SU-DHL-6 (cell line): ENCODE data around the gene HIRIP3.

Source experiments
- H2AFZ ChIP-seq: fragments of 200-600 bp; sonication (generic); 2 replicates; pipeline ENCODE4 v1.6.1; 2014; ENCODE audit warnings: low read depth, mild to moderate bottlenecking, moderate library complexity, mixed read lengths, antibody characterized with exemption, low read length; ENCODE audit not compliant: severe bottlenecking
- H3F3A ChIP-seq: fragments of 200-600 bp; shearing (Covaris generic); 2 replicates; pipeline ENCODE4 v1.6.0; 2016; ENCODE audit warnings: antibody characterized with exemption, mild to moderate bottlenecking; ENCODE audit not compliant: insufficient read depth
- H3K27ac ChIP-seq: fragments of 200-600 bp; sonication (generic); 2 replicates; pipeline ENCODE4 v1.5.1; 2016; ENCODE audit warnings: low read depth, mild to moderate bottlenecking, low read length, moderate library complexity, mixed read lengths
- H3K27me3 ChIP-seq: fragments of 200-600 bp; sonication (generic), shearing (Covaris generic); 2 replicates; pipeline ENCODE4 v1.6.0; 2014; ENCODE audit warnings: mild to moderate bottlenecking, low read length
- H3K36me3 ChIP-seq: fragments of 200-600 bp; sonication (generic); 2 replicates; pipeline ENCODE4 v1.6.1; 2014; ENCODE audit warnings: mild to moderate bottlenecking, low read length, mixed read lengths
- H3K4me2 ChIP-seq: fragments of 300-600, 200-600 bp; shearing (Covaris generic), sonication (generic); 2 replicates; pipeline ENCODE4 v1.6.0; 2014; ENCODE audit warnings: low read length, low read depth, mild to moderate bottlenecking; ENCODE audit not compliant: poor library complexity, severe bottlenecking
- H3K4me3 ChIP-seq: fragments of 200-600 bp; sonication (generic); 2 replicates; pipeline ENCODE4 v1.5.1; 2014; ENCODE audit warnings: antibody characterized with exemption, low read length, mild to moderate bottlenecking, mixed read lengths; ENCODE audit not compliant: insufficient read depth, poor library complexity, severe bottlenecking
- H3K79me2 ChIP-seq: fragments of 200-600 bp; sonication (generic); 2 replicates; pipeline ENCODE4 v1.6.1; 2014; ENCODE audit warnings: mild to moderate bottlenecking, low read length, moderate library complexity; ENCODE audit not compliant: insufficient read depth
- H3K9ac ChIP-seq: fragments of 200-600 bp; sonication (generic); 2 replicates; pipeline ENCODE4 v1.7.0; 2014; ENCODE audit warnings: mild to moderate bottlenecking, low read length
- H3K9me2 ChIP-seq: fragments of 200-600 bp; sonication (generic); replicated peaks from 2 replicates; pipeline ENCODE4 v1.6.1; 2014; ENCODE audit warnings: low read length; ENCODE audit not compliant: insufficient read depth
- H3K9me3 ChIP-seq: fragments of 200-600 bp; sonication (generic); 2 replicates; pipeline ENCODE4 v1.6.1; 2014; ENCODE audit warnings: low read length, mixed read lengths; ENCODE audit not compliant: insufficient read depth
- H4K20me1 ChIP-seq: fragments of 200-600 bp; sonication (generic); 2 replicates; pipeline ENCODE4 v1.6.1; 2014; ENCODE audit warnings: low read depth, mild to moderate bottlenecking, antibody characterized with exemption, low read length, moderate library complexity, mixed read lengths
- CTCF ChIP-seq: fragments of 200-600 bp; sonication (generic); IDR thresholded peaks from one replicate; pipeline ENCODE4 v1.5.1; 2017; ENCODE audit warnings: antibody characterized with exemption, mild to moderate bottlenecking, low read length, moderate library complexity; ENCODE audit not compliant: insufficient read depth, poor library complexity, severe bottlenecking
- EZH2phosphoT487 ChIP-seq: fragments of 200-600 bp; sonication (generic), shearing (Covaris generic); conservative IDR thresholded peaks from 2 replicates; pipeline ENCODE4 v1.6.1; 2018; ENCODE audit warnings: mild to moderate bottlenecking, antibody characterized with exemption, low read length, moderate library complexity, mixed read lengths

The HIRIP3 gene

DNA sequence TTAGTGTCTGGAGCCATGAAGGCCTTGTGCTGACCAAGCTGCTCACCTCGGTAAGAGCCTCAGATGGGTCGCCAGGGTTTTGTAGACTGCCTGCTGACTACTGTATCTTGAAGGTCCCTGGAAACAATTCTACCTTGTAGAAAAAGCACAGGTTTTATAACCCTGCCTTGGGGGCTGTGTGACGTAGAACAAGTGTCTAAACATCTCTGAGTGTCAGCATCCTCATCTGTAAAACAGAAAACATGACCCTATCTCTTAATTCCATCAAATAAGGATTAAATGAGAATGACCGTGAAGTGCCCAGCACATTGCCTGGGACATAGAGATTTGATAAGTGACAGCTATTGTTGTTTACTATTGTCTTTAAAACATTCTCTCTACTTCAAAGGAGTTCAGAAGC is 27.2 kb downstream of the HIRIP3 start:
- Histone ChIP-seq H3F3A (peaks cover 16% of the 10 kb centered on the region), H3K4me3 (no peak overlapping the region), H3K9me2 (no peaks in the 10 kb centered on the region), H3K9ac (no peak overlapping the region), H3K36me3 (no peaks in the 10 kb centered on the region), H3K9me3 (no peaks in the 10 kb centered on the region), H3K27me3 (no peaks in the 10 kb centered on the region), H3K27ac (no peak overlapping the region), H3K79me2 (no peaks in the 10 kb centered on the region), H2AFZ (no peak overlapping the region), H3K4me2 (no peak overlapping the region), H4K20me1 (no peaks in the 10 kb centered on the region)
- TF ChIP-seq CTCF: no peak
- no peak for TF ChIP-seq EZH2phosphoT487

GRCh38 chr16:29963021-29963743 is 32.2 kb downstream of the HIRIP3 start:
- Histone ChIP-seq H3K27me3 (no peaks in the 10 kb centered on the region), H3K9me3 (no peaks in the 10 kb centered on the region), H3K9me2 (no peaks in the 10 kb centered on the region), H3K36me3 (no peaks in the 10 kb centered on the region), H3F3A (no peaks in the 10 kb centered on the region), H3K27ac (no peak overlapping the region), H4K20me1 (no peaks in the 10 kb centered on the region), H3K9ac (peak overlapping the region; percentile 72; the same call in 1 of the 2 replicates), H3K4me2 (peak overlapping the region; percentile 79), H3K79me2 (no peaks in the 10 kb centered on the region), H3K4me3 (no peak overlapping the region), H2AFZ (no peak overlapping the region)
- no peak for TF ChIP-seq EZH2phosphoT487
- no peak for TF ChIP-seq CTCF

- Histone ChIP-seq H3K36me3 (no peaks in the 10 kb centered on the region), H3K9ac (peak overlapping the region; percentile 72), H3K27ac (peak overlapping the region; percentile 0; the same call in 1 of the 2 replicates), H3F3A (no peaks in the 10 kb centered on the region), H2AFZ (peak overlapping the region; percentile 39), H3K9me2 (no peaks in the 10 kb centered on the region), H3K4me3 (peak overlapping the region; percentile 70), H3K79me2 (no peaks in the 10 kb centered on the region), H4K20me1 (no peaks in the 10 kb centered on the region), H3K9me3 (no peaks in the 10 kb centered on the region), H3K27me3 (no peaks in the 10 kb centered on the region), H3K4me2 (peak overlapping the region; percentile 79)
- TF ChIP-seq CTCF: no peak
- TF ChIP-seq EZH2phosphoT487: no peak
These were observed 32.9 kb downstream of the HIRIP3 start for GRCh38 chr16:29962344-29962994.
